ENCODE data around the gene GNB1. TPM values are rescaled to one million over a fixed set of nuclear protein-coding genes. Genes with fewer than 3 reads are reported as not detected.

The GNB1 gene
- total and polyA plus RNA-seq, 5 donors = 73.7 to 205 (median 172) TPM

GRCh38 chr1:1764876-1765470 lies 125.9 kb downstream of the GNB1 start:
- intact Hi-C loops (cut with DNase I) = no loop called here
- no peaks in the 10 kb centered on the region for H3K9me3 ChIP-seq (ENCODE audit: control insufficient read depth, low read length)
- DNase-seq (peak in 1 of 3 donors; percentile 53), ATAC-seq (no peak)
- H3K4me3 ChIP-seq (ENCODE audit: low read length) = no peak overlapping the region
- no peaks in the 10 kb centered on the region for H3K4me1 ChIP-seq (ENCODE audit: control insufficient read depth, insufficient read depth, low read length)
- no peaks in the 10 kb centered on the region for H3K27me3 ChIP-seq (ENCODE audit: control insufficient read depth, insufficient read depth)
- 82% methylated on average over 23 of the region's 23 CpGs for WGBS
- H3K27ac ChIP-seq (ENCODE audit: low read length) = no peak overlapping the region

GRCh38 chr1:1763657-1764621 lies 126.9 kb downstream of the GNB1 start:
- Histone ChIP-seq H3K4me3 (ENCODE audit: low read length) (no peak overlapping the region), H3K27ac (ENCODE audit: low read length) (no peak overlapping the region), H3K9me3 (ENCODE audit: control insufficient read depth, low read length) (no peaks in the 10 kb centered on the region), H3K4me1 (ENCODE audit: control insufficient read depth, insufficient read depth, low read length) (no peaks in the 10 kb centered on the region), H3K27me3 (ENCODE audit: control insufficient read depth, insufficient read depth) (no peaks in the 10 kb centered on the region)
- WGBS = 75% methylated on average over 32 of the region's 32 CpGs
- ATAC-seq = peak; percentile 67 to 71
- intact Hi-C loops (cut with DNase I) = no loop called here
- DNase-seq = peak; percentile 79 to 85 (median 84)

- H3K27ac ChIP-seq (ENCODE audit: low read length) = no peak overlapping the region
- no peak for ATAC-seq
- DNase-seq = no peak
- intact Hi-C loops (cut with DNase I) = no loop called here
- no peaks in the 10 kb centered on the region for H3K9me3 ChIP-seq (ENCODE audit: control insufficient read depth, low read length)
- WGBS = 96% methylated on average over 23 of the region's 23 CpGs
- H3K4me1 ChIP-seq (ENCODE audit: control insufficient read depth, insufficient read depth, low read length) = no peaks in the 10 kb centered on the region
- no peaks in the 10 kb centered on the region for H3K27me3 ChIP-seq (ENCODE audit: control insufficient read depth, insufficient read depth)
- no peak overlapping the region for H3K4me3 ChIP-seq (ENCODE audit: low read length)
Observed at GRCh38 chr1:1761504-1762376, 129.1 kb downstream of the GNB1 start.

- intact Hi-C loops (cut with DNase I) = no loop called here
- H3K4me3 ChIP-seq (ENCODE audit: low read length) = no peak overlapping the region
- ATAC-seq (no peak), DNase-seq (no peak)
- H3K9me3 ChIP-seq (ENCODE audit: control insufficient read depth, low read length) = no peaks in the 10 kb centered on the region
- H3K27ac ChIP-seq (ENCODE audit: low read length) = no peak overlapping the region
- no peaks in the 10 kb centered on the region for H3K4me1 ChIP-seq (ENCODE audit: control insufficient read depth, insufficient read depth, low read length)
- H3K27me3 ChIP-seq (ENCODE audit: control insufficient read depth, insufficient read depth) = no peaks in the 10 kb centered on the region
- WGBS = 95% methylated on average over 10 of the region's 10 CpGs
Observed at GRCh38 chr1:1760715-1761114, 130.2 kb downstream of the GNB1 start.

GRCh38 chr1:1760345-1760650 lies 130.6 kb downstream of the GNB1 start:
- DNase-seq (peak in 1 of 3 donors; percentile 46), ATAC-seq (no peak)
- no peaks in the 10 kb centered on the region for H3K9me3 ChIP-seq (ENCODE audit: control insufficient read depth, low read length)
- no peaks in the 10 kb centered on the region for H3K27me3 ChIP-seq (ENCODE audit: control insufficient read depth, insufficient read depth)
- intact Hi-C loops (cut with DNase I) = no loop called here
- no peak overlapping the region for H3K4me3 ChIP-seq (ENCODE audit: low read length)
- H3K4me1 ChIP-seq (ENCODE audit: control insufficient read depth, insufficient read depth, low read length) = no peaks in the 10 kb centered on the region
- 95% methylated on average over 20 of the region's 20 CpGs for WGBS
- H3K27ac ChIP-seq (ENCODE audit: low read length) = no peak overlapping the region

GRCh38 chr1:1759456-1760344 lies 131.2 kb downstream of the GNB1 start:
- intact Hi-C loops (cut with DNase I) = no loop called here

GRCh38 chr1:1758692-1759455 lies 132.0 kb downstream of the GNB1 start:
- no peak overlapping the region for H3K4me3 ChIP-seq (ENCODE audit: low read length)
- WGBS = 77% methylated on average over 34 of the region's 34 CpGs
- intact Hi-C loops (cut with DNase I) = no loop called here

More at GRCh38 chr1:1759456-1760344, 131.2 kb downstream of the GNB1 start:
- Histone ChIP-seq H3K9me3 (ENCODE audit: control insufficient read depth, low read length) (no peaks in the 10 kb centered on the region), H3K27me3 (ENCODE audit: control insufficient read depth, insufficient read depth) (no peaks in the 10 kb centered on the region), H3K27ac (ENCODE audit: low read length) (no peak overlapping the region), H3K4me1 (ENCODE audit: control insufficient read depth, insufficient read depth, low read length) (no peaks in the 10 kb centered on the region), H3K4me3 (ENCODE audit: low read length) (no peak overlapping the region)
- 91% methylated on average over 37 of the region's 37 CpGs for WGBS
- ATAC-seq (no peak), DNase-seq (peak in 2 of 3 donors; percentile 45 to 48)

GRCh38 chr1:1758059-1758621 lies 132.7 kb downstream of the GNB1 start:
- Histone ChIP-seq H3K27ac (ENCODE audit: low read length) (no peak overlapping the region), H3K27me3 (ENCODE audit: control insufficient read depth, insufficient read depth) (no peaks in the 10 kb centered on the region), H3K9me3 (ENCODE audit: control insufficient read depth, low read length) (no peaks in the 10 kb centered on the region), H3K4me1 (ENCODE audit: control insufficient read depth, insufficient read depth, low read length) (no peaks in the 10 kb centered on the region), H3K4me3 (ENCODE audit: low read length) (no peak overlapping the region)
- DNase-seq = peak in 1 of 3 donors; percentile 22
- WGBS = 91% methylated on average over 27 of the region's 27 CpGs
- ATAC-seq = no peak
- intact Hi-C loops (cut with DNase I) = no loop called here

More at GRCh38 chr1:1758692-1759455, 132.0 kb downstream of the GNB1 start:
- ATAC-seq = peak; percentile 49 to 74
- no peaks in the 10 kb centered on the region for H3K9me3 ChIP-seq (ENCODE audit: control insufficient read depth, low read length)
- no peak overlapping the region for H3K27ac ChIP-seq (ENCODE audit: low read length)
- DNase-seq = peak; percentile 60 to 77 (median 76)
- H3K4me1 ChIP-seq (ENCODE audit: control insufficient read depth, insufficient read depth, low read length) = no peaks in the 10 kb centered on the region
- no peaks in the 10 kb centered on the region for H3K27me3 ChIP-seq (ENCODE audit: control insufficient read depth, insufficient read depth)

- H3K27ac ChIP-seq (ENCODE audit: low read length) = no peak overlapping the region
- H3K4me1 ChIP-seq (ENCODE audit: control insufficient read depth, insufficient read depth, low read length) = no peaks in the 10 kb centered on the region
- no peaks in the 10 kb centered on the region for H3K9me3 ChIP-seq (ENCODE audit: control insufficient read depth, low read length)
- no peaks in the 10 kb centered on the region for H3K27me3 ChIP-seq (ENCODE audit: control insufficient read depth, insufficient read depth)
- WGBS = 92% methylated on average over 25 of the region's 25 CpGs
- H3K4me3 ChIP-seq (ENCODE audit: low read length) = no peak overlapping the region
- intact Hi-C loops (cut with DNase I) = no loop called here
- DNase-seq (peak in 1 of 3 donors; percentile 36), ATAC-seq (no peak)
Observed at GRCh38 chr1:1757422-1758058, 133.3 kb downstream of the GNB1 start.

Measured in right cardiac atrium (tissue), 5 donors.